Stimulated activated CD8-positive, alpha-beta memory T cell treated with anti-CD3 and anti-CD28 coated beads, Interleukin-12 subunit alpha, Interleukin-12 subunit beta, amount 100 ng/mL, for 24 hours (primary cell): Measurements from ENCODE around the gene ASAH2.
"Not testable (repeated sequence)": the region's sequence is repeated elsewhere in the genome, so short reads cannot be mapped to it uniquely, and the experiment has no call there.

Experiments used
- DNase-seq: peaks from one replicate; pipeline ENCODE4 v3.0.0-alpha.2; 2020; ENCODE audit errors: extremely low read depth

ASAH2 gene

DNA sequence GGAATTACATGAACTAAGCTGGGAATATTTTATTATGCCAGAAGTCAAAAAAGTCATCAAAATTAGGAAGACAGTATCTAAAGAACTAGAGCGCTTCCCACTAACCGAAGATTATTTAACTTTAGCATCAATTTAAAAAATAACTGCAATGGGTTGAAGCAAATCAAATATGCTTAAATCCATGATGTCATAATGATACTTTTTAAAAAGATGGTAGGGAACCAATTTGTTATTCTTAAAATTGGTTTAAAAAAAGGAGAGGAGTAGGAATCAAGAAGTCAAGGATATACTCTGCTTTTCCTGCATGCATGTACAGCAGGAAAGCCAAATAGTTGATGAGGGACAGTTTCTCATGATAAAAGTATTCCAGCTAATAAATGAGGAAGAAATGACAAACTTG, 3.2 kb upstream of the ASAH2 start:
- DNase-seq = no peak

- no peak for DNase-seq
These were observed 1.0 kb downstream of the ASAH2 start for GRCh38 chr10:50250096-50250854.

DNA sequence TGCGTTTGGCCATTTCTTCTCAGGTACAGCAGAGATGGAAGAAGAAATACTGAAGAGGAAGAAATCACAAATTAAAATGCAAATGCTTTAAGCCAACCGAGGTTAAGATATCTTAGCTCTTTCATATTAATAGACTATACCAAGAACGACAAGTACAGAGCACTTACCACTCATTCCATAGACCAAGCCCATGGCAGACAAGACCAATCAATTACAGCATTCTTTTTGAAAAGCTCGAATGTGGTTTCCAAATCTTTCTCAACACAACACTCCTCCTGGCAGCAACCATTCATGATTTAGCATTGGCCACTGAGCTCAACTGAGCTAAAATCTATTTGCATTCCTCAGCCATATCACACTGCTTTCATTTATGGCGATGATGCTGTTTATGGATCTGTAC, 2.7 kb downstream of the ASAH2 start:
- no peak for DNase-seq

DNA sequence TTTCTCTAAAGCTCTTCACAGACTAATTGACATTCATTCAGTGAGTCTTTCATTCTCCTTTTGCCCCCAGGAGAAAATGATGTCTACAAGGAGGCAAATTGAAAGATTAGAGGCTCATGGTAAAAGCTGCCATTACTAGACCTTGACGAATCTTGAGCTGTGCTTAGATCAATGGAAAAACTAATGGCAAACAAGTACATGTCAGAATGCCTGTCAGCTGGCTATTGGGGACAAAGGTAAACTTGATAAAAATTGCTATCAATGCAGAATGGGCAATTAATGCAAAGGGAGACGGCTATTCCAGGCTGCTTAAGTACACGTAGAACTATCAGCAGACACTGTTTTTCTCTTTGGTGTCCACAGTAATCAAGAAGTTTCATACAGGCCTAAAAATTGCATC, 3.3 kb downstream of the ASAH2 start:
- DNase-seq = no peak

DNA sequence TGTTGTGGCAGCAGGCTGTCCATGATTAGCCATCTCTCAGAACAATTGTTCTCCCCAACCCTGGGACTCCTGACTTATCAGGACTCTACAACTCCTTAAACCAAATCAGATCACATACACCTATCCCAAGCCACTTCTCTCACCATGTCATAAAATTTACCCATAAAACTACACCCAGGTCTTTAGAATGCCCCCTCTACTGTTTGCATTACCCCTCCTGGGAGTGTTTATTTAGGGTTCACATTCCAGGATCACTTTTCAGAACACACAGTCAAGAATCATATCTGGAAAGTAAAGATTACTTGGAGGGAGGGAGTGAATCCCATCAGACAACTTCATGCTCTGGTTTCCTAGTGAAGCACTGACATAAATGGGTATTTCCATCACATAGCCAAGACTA, 7.1 kb downstream of the ASAH2 start:
- DNase-seq = no peak

DNA sequence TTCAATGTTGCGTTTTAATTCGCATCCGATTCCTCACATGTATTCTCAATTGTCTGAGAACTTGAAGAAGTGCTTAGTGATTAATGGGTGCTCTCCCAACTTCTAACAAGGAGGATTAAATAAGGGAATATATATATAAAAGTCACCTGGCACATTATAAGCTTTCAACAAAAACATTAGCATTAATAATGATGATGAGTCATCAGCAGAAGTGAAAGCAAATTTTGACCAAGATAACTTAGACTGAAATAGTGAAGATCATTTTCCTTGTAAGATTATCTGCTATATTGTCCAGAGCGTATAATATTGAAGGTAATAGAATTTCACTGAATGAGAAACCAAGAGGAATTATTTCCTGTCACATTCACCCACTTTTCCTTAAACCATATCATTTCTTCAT, 8.5 kb downstream of the ASAH2 start:
- no peak for DNase-seq

- DNase-seq = not testable (repeated sequence)
These were observed 9.8 kb downstream of the ASAH2 start for GRCh38 chr10:50241478-50241877.

DNA sequence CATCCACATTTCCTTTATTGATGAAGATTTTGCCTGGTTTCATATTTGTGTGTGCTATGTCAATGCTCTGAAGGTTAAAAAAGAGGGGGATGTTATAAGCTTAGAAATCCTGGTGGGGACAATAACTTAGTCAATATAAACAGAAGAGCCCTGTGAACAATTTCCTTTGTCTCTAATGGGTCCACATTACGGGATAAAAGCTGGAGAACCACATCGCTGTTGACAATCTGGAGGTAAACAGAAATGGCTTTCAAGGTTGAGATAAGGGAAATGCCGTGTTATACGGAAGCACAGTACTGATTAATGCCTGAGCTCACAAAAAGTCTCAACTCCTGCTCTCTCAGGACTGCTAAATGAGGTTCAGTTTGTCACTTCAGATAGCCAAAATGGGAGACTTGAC, 16.8 kb downstream of the ASAH2 start:
- DNase-seq = no peak

DNA sequence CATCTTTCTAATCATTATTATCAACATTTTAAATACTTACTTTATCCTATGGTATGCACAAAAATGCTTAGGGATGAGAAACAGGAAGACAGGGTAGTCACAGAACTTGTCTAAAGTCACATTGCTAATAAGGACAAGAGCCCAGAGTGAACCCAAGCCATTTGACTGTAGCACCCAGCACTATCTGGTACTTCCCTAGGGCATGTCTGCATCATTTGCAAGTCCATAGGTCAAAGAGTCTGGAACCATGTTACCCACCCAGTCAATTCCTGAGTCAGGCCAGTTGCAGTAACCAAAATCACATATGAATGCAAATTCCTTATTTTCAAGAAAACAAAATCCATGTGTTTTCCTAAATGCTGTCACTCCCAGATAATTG, 19.1 kb downstream of the ASAH2 start:
- DNase-seq = no peak

- no peak for DNase-seq
These were observed 19.6 kb downstream of the ASAH2 start for GRCh38 chr10:50231515-50232260.

GRCh38 chr10:50229460-50229859, 21.9 kb downstream of the ASAH2 start:
- no peak for DNase-seq

GRCh38 chr10:50228672-50229071, 22.6 kb downstream of the ASAH2 start:
- DNase-seq = no peak

GRCh38 chr10:50226610-50227009, 24.7 kb downstream of the ASAH2 start:
- DNase-seq = no peak

GRCh38 chr10:50224330-50224952, 26.9 kb downstream of the ASAH2 start:
- DNase-seq = no peak

DNA sequence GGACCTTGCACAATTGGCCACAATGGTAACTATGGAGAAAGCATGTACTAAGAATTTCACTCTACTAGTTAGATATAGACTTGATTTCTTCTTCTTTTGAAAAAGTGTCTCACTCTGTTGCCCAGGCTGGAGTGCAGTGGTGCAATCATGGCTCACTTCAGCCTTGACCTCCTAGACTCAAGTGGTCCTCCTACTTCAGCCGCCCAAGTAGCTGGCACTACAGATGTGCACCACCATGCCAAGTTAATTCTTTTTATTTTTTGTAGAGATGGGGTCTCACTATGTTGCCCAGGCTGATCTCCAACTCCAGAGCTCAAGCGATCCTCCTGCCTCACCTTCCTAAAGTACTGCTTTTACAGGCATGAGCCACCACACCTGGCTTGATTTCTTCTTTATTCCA, 29.1 kb downstream of the ASAH2 start:
- no peak for DNase-seq

DNA sequence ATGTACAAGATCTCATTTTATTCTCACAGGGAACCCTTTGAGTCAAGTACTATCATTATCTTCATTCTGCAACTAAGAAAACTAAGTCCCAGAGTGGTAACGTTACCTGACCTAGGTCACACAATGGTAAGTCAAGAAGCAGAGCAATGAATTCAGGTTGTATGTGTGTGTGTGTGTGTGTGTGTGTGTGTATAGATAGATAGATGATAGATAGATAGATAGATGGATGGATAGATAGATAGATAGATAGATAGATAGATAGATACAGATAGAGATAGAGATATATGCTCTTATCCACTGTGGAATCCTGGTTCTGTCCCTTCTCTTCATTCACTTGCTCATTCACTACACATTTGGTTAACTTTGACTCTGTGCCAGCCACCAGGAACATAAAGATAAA, 29.8 kb downstream of the ASAH2 start:
- no peak for DNase-seq

DNA sequence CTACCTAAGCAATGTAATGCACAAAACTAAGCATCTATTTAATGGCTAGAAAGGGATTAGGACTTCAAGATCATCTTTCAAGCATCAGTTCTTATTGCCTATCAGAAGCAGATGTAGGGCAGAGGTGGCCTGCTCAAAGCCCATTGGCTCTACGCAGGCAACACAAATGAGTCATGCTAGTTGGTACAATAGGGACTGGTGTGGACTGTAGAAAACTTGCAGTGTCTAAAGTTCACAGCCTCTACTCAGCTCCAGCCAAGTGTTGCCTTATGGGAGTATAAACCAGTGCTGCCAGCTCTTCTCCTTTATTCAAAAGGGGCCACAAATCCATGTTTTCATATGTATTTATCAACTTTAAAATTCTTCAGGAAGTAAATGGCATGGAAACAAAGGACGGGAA, 31.7 kb downstream of the ASAH2 start:
- DNase-seq = no peak

- DNase-seq = no peak
These were observed 32.1 kb downstream of the ASAH2 start for GRCh38 chr10:50219200-50219599.

- no peak for DNase-seq
These were observed 34.4 kb downstream of the ASAH2 start for GRCh38 chr10:50216894-50217293.

GRCh38 chr10:50216418-50216817, 34.9 kb downstream of the ASAH2 start:
- no peak for DNase-seq

GRCh38 chr10:50211670-50212069, 39.6 kb downstream of the ASAH2 start:
- no peak for DNase-seq

GRCh38 chr10:50210876-50211275, 40.4 kb downstream of the ASAH2 start:
- DNase-seq = no peak
